Measurements from ENCODE around the gene KCNC2. TPM values are rescaled to one million over a fixed set of nuclear protein-coding genes. Genes with fewer than 3 reads are reported as not detected.

Gene KCNC2
- total and polyA plus RNA-seq, 11 donors, result not detected

DNA sequence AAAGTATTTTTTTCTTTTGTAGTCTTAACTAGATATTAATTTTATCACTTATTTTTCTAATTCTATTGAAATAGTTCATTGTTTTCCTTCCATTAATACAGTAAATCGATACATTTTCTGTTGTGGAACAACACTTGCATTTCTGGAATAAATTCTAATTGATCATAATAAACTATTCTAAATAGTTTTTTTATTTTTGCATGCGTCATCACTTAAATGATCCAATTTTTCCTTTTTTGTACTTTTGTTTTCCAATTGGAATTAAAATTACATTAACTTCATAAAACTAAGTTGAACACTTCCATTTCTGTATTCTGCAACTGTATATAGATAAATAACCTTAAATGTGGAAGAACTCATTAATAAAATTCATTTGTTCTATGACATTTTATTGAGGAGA, 202.5 kb downstream of the KCNC2 start:
- Histone ChIP-seq H3K9me3 (peaks cover 0 to 4% (median 0%) of the 10 kb centered on the region in 12 donors), H3K4me1 (no peaks in the 10 kb centered on the region), H3K36me3 (no peaks in the 10 kb centered on the region), H3K4me3 (no peak overlapping the region), H3K27me3 (no peaks in the 10 kb centered on the region), H3K27ac (no peak overlapping the region)
- intact Hi-C loops (cut with DNase I), result no loop called here
- 57 to 70% (median 65%) methylated on average over 2 of the region's 2 CpGs for WGBS, 4 donors
- no peak for DNase-seq
- TF ChIP-seq POLR2A (IDR thresholded peaks at IDR 0.05), result no peak
- TF ChIP-seq, protein P1, sequence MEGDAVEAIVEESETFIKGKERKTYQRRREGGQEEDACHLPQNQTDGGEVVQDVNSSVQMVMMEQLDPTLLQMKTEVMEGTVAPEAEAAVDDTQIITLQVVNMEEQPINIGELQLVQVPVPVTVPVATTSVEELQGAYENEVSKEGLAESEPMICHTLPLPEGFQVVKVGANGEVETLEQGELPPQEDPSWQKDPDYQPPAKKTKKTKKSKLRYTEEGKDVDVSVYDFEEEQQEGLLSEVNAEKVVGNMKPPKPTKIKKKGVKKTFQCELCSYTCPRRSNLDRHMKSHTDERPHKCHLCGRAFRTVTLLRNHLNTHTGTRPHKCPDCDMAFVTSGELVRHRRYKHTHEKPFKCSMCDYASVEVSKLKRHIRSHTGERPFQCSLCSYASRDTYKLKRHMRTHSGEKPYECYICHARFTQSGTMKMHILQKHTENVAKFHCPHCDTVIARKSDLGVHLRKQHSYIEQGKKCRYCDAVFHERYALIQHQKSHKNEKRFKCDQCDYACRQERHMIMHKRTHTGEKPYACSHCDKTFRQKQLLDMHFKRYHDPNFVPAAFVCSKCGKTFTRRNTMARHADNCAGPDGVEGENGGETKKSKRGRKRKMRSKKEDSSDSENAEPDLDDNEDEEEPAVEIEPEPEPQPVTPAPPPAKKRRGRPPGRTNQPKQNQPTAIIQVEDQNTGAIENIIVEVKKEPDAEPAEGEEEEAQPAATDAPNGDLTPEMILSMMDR (IDR thresholded peaks at IDR 0.05), result no peak
- no peak for ATAC-seq

DNA sequence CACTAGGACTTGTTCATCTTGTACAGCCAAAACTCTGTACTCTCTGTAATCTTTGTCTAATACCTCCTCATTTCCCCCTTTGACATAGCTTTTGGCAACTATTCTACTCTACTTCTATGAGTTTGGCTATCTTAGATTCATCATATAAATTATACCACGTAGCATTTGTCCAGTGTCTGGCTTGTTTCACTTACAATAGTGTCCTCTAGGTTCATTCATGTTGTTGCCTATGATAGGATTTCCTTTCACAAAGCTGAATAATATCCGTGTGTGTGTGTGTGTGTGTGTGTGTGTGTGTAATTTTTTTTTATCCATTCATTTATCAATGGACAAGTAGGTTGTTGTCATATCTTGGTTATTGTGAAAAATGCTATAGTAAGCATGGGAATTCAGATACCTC, 209.5 kb downstream of the KCNC2 start:
- intact Hi-C loops (cut with DNase I), result no loop called here
- ATAC-seq (no peak), DNase-seq (no peak)
- H3K36me3 ChIP-seq, result no peaks in the 10 kb centered on the region
- no peak overlapping the region for H3K27ac ChIP-seq
- no peaks in the 10 kb centered on the region for H3K9me3 ChIP-seq
- H3K4me1 ChIP-seq, result no peaks in the 10 kb centered on the region
- TF ChIP-seq, protein P1 (IDR thresholded peaks at IDR 0.05), result no peak
- TF ChIP-seq POLR2A (IDR thresholded peaks at IDR 0.05), result no peak
- no peaks in the 10 kb centered on the region for H3K27me3 ChIP-seq
- H3K4me3 ChIP-seq, result no peak overlapping the region
- WGBS, 4 donors, result 34 to 39% (median 36%) methylated on average over 2 of the region's 2 CpGs

- Histone ChIP-seq H3K4me1 (no peaks in the 10 kb centered on the region), H3K4me3 (peak overlapping the region in 1 of 12 donors; percentile 10), H3K36me3 (no peaks in the 10 kb centered on the region), H3K9me3 (no peaks in the 10 kb centered on the region), H3K27me3 (no peaks in the 10 kb centered on the region), H3K27ac (no peak overlapping the region)
- TF ChIP-seq POLR2A (IDR thresholded peaks at IDR 0.05), result no peak
- TF ChIP-seq, protein P1 (IDR thresholded peaks at IDR 0.05), result no peak
- intact Hi-C loops (cut with DNase I), result no loop called here
- no peak for DNase-seq
- no peak for ATAC-seq
- WGBS, 4 donors, result 59 to 73% (median 62%) methylated on average over 3 of the region's 3 CpGs
Measured at GRCh38 chr12:74999474-74999873, 210.2 kb downstream of the KCNC2 start.

Other genes with a start within 250 kb of the KCNC2 start
- gene CAPS2, start 120.5 kb upstream of the KCNC2 start, total RNA-seq, result 10 to 100 TPM in 8 of 9 donors, 1 to 10 TPM in 1; 7.8 to 21.6 (median 12.0) TPM
- 1 to 10 TPM; 2.4 to 7.2 TPM for gene CAPS2, start 120.5 kb upstream of the KCNC2 start, polyA plus RNA-seq
- not detected for gene GLIPR1L1, start 124.8 kb upstream of the KCNC2 start, total RNA-seq
- gene GLIPR1L1, start 124.8 kb upstream of the KCNC2 start, polyA plus RNA-seq, result not detected
- 1 to 10 TPM in 7 of 9 donors, under 1 TPM in 2; 0.71 to 4.4 (median 1.7) TPM for gene GLIPR1L2, start 181.2 kb upstream of the KCNC2 start, total RNA-seq
- gene GLIPR1L2, start 181.2 kb upstream of the KCNC2 start, polyA plus RNA-seq, result 1 to 10 TPM; 1.2 TPM

All from heart left ventricle (tissue), 16 donors.